ENCODE data around the gene RALGAPA2. TPM values are rescaled to one million over a fixed set of nuclear protein-coding genes. Genes with fewer than 3 reads are reported as not detected.

RALGAPA2 gene
- total RNA-seq, 3 donors from 2014 or later (not counting 1 experiment from before 2014, with no cell fraction given): 26.6 to 33.9 (median 33.1) TPM

DNA sequence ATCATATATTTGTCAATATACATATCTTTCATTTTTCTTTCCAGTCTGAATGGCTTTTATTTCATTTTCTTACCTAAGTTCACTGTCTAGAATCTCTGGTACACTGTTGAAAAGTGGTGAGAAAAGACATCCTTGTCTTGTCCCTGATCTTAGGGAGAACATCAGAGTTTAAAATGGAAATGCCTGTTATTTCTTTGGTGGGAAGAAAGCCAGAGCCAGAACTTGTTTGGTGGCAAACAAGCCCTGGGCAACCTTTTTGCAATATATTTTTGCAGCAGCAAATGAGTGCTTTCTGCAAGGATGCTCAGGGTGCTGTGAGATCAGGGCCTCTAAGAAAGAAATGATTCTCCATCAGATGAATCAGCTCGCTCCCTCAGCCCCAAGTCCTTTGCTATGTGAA, 156.6 kb downstream of the RALGAPA2 start:
- TF ChIP-seq, protein P1, sequence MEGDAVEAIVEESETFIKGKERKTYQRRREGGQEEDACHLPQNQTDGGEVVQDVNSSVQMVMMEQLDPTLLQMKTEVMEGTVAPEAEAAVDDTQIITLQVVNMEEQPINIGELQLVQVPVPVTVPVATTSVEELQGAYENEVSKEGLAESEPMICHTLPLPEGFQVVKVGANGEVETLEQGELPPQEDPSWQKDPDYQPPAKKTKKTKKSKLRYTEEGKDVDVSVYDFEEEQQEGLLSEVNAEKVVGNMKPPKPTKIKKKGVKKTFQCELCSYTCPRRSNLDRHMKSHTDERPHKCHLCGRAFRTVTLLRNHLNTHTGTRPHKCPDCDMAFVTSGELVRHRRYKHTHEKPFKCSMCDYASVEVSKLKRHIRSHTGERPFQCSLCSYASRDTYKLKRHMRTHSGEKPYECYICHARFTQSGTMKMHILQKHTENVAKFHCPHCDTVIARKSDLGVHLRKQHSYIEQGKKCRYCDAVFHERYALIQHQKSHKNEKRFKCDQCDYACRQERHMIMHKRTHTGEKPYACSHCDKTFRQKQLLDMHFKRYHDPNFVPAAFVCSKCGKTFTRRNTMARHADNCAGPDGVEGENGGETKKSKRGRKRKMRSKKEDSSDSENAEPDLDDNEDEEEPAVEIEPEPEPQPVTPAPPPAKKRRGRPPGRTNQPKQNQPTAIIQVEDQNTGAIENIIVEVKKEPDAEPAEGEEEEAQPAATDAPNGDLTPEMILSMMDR (IDR thresholded peaks at IDR 0.05): no peak
- no peak overlapping the region for H3K27ac ChIP-seq (ENCODE audit: low read length)
- H3K4me3 ChIP-seq (ENCODE audit: low read length): no peak overlapping the region
- intact Hi-C loops (cut with micrococcal nuclease): no loop called here
- H3K36me3 Mint-ChIP-seq: peaks cover 8% of the 10 kb centered on the region
- H3K27me3 ChIP-seq (ENCODE audit: control insufficient read depth, insufficient read depth, low read length): no peaks in the 10 kb centered on the region
- no peaks in the 10 kb centered on the region for H3K36me3 ChIP-seq (ENCODE audit: control insufficient read depth, insufficient read depth, low read length)
- H3K9me3 Mint-ChIP-seq: no peaks in the 10 kb centered on the region
- no peaks in the 10 kb centered on the region for H3K9me3 ChIP-seq (ENCODE audit: control insufficient read depth, insufficient read depth, low read length)
- H3K4me1 Mint-ChIP-seq: peaks cover 0 to 6% of the 10 kb centered on the region in 2 donors
- no peak overlapping the region for H3K4me3 Mint-ChIP-seq
- DNase-seq: no peak
- no peak overlapping the region for H3K27ac Mint-ChIP-seq
- no peaks in the 10 kb centered on the region for H3K27me3 Mint-ChIP-seq (ENCODE audit: low read depth in 2 of 2)
- H3K4me1 ChIP-seq (ENCODE audit: control insufficient read depth, insufficient read depth, low read length): no peaks in the 10 kb centered on the region
- no peak for ATAC-seq
- WGBS (ENCODE audit: insufficient coverage): 100% methylated on average over 1 of the region's 1 CpG

DNA sequence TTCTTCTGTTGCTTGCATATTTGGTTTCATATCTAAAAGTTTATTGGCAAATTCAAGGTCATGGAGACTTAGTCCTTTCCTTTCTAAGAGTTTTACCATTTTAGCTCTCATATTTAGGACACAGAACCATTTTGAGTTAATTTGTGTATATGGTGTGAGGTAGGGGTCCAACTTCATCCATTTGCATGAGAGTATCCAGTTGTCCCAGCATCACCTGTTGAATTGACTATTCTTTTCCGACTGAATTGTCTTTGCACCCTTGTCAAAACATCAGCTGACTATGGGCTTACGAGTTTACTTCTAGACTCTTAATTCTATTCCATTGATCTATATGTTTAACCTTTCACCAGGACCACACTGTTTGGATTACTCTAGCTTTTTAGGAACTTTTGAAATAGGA, 157.5 kb downstream of the RALGAPA2 start:
- H3K27ac ChIP-seq (ENCODE audit: low read length): no peak overlapping the region
- no peak overlapping the region for H3K27ac Mint-ChIP-seq
- DNase-seq (no peak), ATAC-seq (no peak)
- peaks cover 0 to 11% of the 10 kb centered on the region in 2 donors for H3K4me1 Mint-ChIP-seq
- no peaks in the 10 kb centered on the region for H3K27me3 ChIP-seq (ENCODE audit: control insufficient read depth, insufficient read depth, low read length)
- H3K9me3 Mint-ChIP-seq: no peaks in the 10 kb centered on the region
- intact Hi-C loops (cut with micrococcal nuclease): no loop called here
- H3K4me3 ChIP-seq (ENCODE audit: low read length): no peak overlapping the region
- no peaks in the 10 kb centered on the region for H3K27me3 Mint-ChIP-seq (ENCODE audit: low read depth in 2 of 2)
- H3K4me3 Mint-ChIP-seq: no peak overlapping the region
- TF ChIP-seq, protein P1 (IDR thresholded peaks at IDR 0.05): no peak
- no peaks in the 10 kb centered on the region for H3K36me3 ChIP-seq (ENCODE audit: control insufficient read depth, insufficient read depth, low read length)
- WGBS (ENCODE audit: insufficient coverage): 72% methylated on average over 2 of the region's 2 CpGs
- H3K4me1 ChIP-seq (ENCODE audit: control insufficient read depth, insufficient read depth, low read length): no peaks in the 10 kb centered on the region
- peaks cover 8% of the 10 kb centered on the region for H3K36me3 Mint-ChIP-seq
- H3K9me3 ChIP-seq (ENCODE audit: control insufficient read depth, insufficient read depth, low read length): no peaks in the 10 kb centered on the region

DNA sequence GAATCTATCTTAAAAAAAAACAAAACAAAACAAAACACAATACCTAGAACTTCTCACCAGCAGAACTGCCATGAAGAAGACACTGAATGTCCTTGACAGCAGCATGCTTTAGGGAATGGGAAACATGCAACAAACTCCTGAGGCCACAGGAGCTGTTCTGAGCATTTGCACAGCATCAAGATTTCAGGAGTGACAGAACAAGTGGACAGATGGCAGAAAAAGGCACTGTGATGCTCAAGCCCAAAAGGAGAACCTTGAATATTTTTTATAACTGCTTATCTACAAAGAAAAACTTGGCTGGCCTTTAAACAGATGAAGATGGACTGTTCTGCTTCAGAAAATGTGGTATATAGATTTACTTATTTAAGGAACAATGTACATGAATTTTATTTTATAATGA, 158.9 kb downstream of the RALGAPA2 start:
- no peak overlapping the region for H3K4me3 Mint-ChIP-seq
- Histone ChIP-seq H3K27ac (ENCODE audit: low read length) (no peak overlapping the region), H3K27me3 (ENCODE audit: control insufficient read depth, insufficient read depth, low read length) (no peaks in the 10 kb centered on the region), H3K4me3 (ENCODE audit: low read length) (no peak overlapping the region), H3K36me3 (ENCODE audit: control insufficient read depth, insufficient read depth, low read length) (no peaks in the 10 kb centered on the region), H3K9me3 (ENCODE audit: control insufficient read depth, insufficient read depth, low read length) (no peaks in the 10 kb centered on the region), H3K4me1 (ENCODE audit: control insufficient read depth, insufficient read depth, low read length) (no peaks in the 10 kb centered on the region)
- DNase-seq (no peak), ATAC-seq (no peak)
- intact Hi-C loops (cut with micrococcal nuclease): no loop called here
- no peaks in the 10 kb centered on the region for H3K27me3 Mint-ChIP-seq (ENCODE audit: low read depth in 2 of 2)
- no peaks in the 10 kb centered on the region for H3K9me3 Mint-ChIP-seq
- H3K36me3 Mint-ChIP-seq: peaks cover 8% of the 10 kb centered on the region
- H3K4me1 Mint-ChIP-seq: peaks cover 0 to 11% of the 10 kb centered on the region in 2 donors
- no peak overlapping the region for H3K27ac Mint-ChIP-seq
- TF ChIP-seq, protein P1 (IDR thresholded peaks at IDR 0.05): no peak

DNA sequence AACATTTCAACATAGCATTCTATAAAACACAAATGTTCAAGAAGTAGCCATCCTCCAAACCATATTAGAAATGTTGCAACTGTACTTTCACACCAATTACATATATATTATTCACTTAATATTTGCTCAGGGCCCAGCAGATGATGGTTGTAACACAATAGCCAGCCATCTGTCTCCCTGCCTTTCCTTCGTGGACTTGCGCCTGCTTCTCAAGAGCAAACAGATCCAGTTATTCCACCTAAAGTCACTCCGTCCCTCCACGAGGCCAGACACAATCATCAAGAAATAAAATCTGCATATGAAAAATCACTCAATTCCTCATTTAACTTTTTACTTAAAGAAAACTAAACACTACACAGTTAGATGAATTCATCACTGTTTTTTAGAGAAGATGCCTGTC, 160.4 kb downstream of the RALGAPA2 start:
- H3K36me3 Mint-ChIP-seq: peaks cover 8% of the 10 kb centered on the region

More for the DNA sequence above, 160.4 kb downstream of the RALGAPA2 start:
- DNase-seq (no peak), ATAC-seq (no peak)
- Mint-ChIP-seq H3K4me3 (no peak overlapping the region), H3K27me3 (ENCODE audit: low read depth in 2 of 2) (no peaks in the 10 kb centered on the region), H3K4me1 (peaks cover 14 to 22% of the 10 kb centered on the region in 2 donors), H3K9me3 (no peaks in the 10 kb centered on the region), H3K27ac (no peak overlapping the region)
- no peaks in the 10 kb centered on the region for H3K9me3 ChIP-seq (ENCODE audit: control insufficient read depth, insufficient read depth, low read length)
- no peak overlapping the region for H3K27ac ChIP-seq (ENCODE audit: low read length)
- H3K27me3 ChIP-seq (ENCODE audit: control insufficient read depth, insufficient read depth, low read length): no peaks in the 10 kb centered on the region
- H3K36me3 ChIP-seq (ENCODE audit: control insufficient read depth, insufficient read depth, low read length): no peaks in the 10 kb centered on the region
- TF ChIP-seq, protein P1 (IDR thresholded peaks at IDR 0.05): no peak
- WGBS (ENCODE audit: insufficient coverage): 96% methylated on average over 4 of the region's 4 CpGs
- no peak overlapping the region for H3K4me3 ChIP-seq (ENCODE audit: low read length)
- peaks cover 5% of the 10 kb centered on the region for H3K4me1 ChIP-seq (ENCODE audit: control insufficient read depth, insufficient read depth, low read length)
- intact Hi-C loops (cut with micrococcal nuclease): no loop called here

Data from natural killer cell (primary cell).